Activated naive CD4-positive, alpha-beta T cell treated with anti-CD3 and anti-CD28 coated beads, Interleukin-2, amount 10 ng/mL, durations not matched to agents 7 days and 5 days (primary cell): ENCODE data around the gene NET1.

Source experiments
- CTCF ChIA-PET: fragments of 350-600 bp; sonication (Branson Sonifier 250); formaldehyde crosslinking; loops from one replicate; lab custom pipeline; 2021; ENCODE audit warnings: antibody characterized with exemption; lab: Charles Lee
- DNase-seq: peaks from one replicate; pipeline ENCODE4 v3.0.0-alpha.2; 2020
- H3K27ac Mint-ChIP-seq: one replicate; pipeline ENCODE4 v1.8.0; 2021; ENCODE audit warnings: mild to moderate bottlenecking, moderate library complexity, mixed read lengths
- H3K27me3 Mint-ChIP-seq: one replicate; pipeline ENCODE4 v1.8.0; 2021; ENCODE audit warnings: mild to moderate bottlenecking, mixed read lengths
- H3K36me3 Mint-ChIP-seq: one replicate; pipeline ENCODE4 v1.8.0; 2021; ENCODE audit warnings: mixed read lengths
- H3K4me1 Mint-ChIP-seq: one replicate; pipeline ENCODE4 v1.8.0; 2021; ENCODE audit warnings: mixed read lengths
- H3K4me3 Mint-ChIP-seq: one replicate; pipeline ENCODE4 v1.8.0; 2021; ENCODE audit warnings: mild to moderate bottlenecking, moderate library complexity, mixed read lengths
- H3K9me3 Mint-ChIP-seq: one replicate; pipeline ENCODE4 v1.8.0; 2021; ENCODE audit warnings: mixed read lengths

NET1 gene

DNA sequence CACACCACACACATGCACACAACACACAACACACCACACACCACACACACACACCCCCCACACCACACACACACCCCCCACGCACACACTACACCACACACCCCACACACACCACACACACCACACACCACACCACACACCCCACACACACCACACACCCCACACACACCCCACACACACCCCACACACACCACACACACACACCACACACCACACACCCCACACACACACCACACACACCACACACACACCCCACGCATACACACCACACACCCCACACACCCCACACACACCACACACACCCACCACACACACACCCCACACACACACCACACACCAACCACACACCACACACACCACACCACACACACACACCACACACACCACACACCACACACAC, 31.2 kb upstream of the NET1 start:
- H3K36me3 Mint-ChIP-seq: peaks cover 3% of the 10 kb centered on the region
- DNase-seq: no peak
- H3K4me1 Mint-ChIP-seq: no peaks in the 10 kb centered on the region
- CTCF ChIA-PET: interaction anchor here (1.2 kb wide), 1 partner anchor 97 kb away, joined by 3 read pairs; no protein-coding TSS in a partner anchor
- no peak overlapping the region for H3K27ac Mint-ChIP-seq
- no peak overlapping the region for H3K4me3 Mint-ChIP-seq
- no peaks in the 10 kb centered on the region for H3K27me3 Mint-ChIP-seq
- H3K9me3 Mint-ChIP-seq: peaks cover 8% of the 10 kb centered on the region

- CTCF ChIA-PET: no interaction called here
- Mint-ChIP-seq H3K4me3 (no peak overlapping the region), H3K27me3 (no peaks in the 10 kb centered on the region), H3K4me1 (no peaks in the 10 kb centered on the region), H3K36me3 (no peaks in the 10 kb centered on the region), H3K27ac (no peak overlapping the region), H3K9me3 (peaks cover 13% of the 10 kb centered on the region)
- no peak for DNase-seq
These were observed 27.1 kb upstream of the NET1 start for GRCh38 chr10:5385224-5385623.

GRCh38 chr10:5387169-5387568, 25.2 kb upstream of the NET1 start:
- no peaks in the 10 kb centered on the region for H3K4me1 Mint-ChIP-seq
- H3K27ac Mint-ChIP-seq: no peak overlapping the region
- H3K4me3 Mint-ChIP-seq: no peak overlapping the region

DNA sequence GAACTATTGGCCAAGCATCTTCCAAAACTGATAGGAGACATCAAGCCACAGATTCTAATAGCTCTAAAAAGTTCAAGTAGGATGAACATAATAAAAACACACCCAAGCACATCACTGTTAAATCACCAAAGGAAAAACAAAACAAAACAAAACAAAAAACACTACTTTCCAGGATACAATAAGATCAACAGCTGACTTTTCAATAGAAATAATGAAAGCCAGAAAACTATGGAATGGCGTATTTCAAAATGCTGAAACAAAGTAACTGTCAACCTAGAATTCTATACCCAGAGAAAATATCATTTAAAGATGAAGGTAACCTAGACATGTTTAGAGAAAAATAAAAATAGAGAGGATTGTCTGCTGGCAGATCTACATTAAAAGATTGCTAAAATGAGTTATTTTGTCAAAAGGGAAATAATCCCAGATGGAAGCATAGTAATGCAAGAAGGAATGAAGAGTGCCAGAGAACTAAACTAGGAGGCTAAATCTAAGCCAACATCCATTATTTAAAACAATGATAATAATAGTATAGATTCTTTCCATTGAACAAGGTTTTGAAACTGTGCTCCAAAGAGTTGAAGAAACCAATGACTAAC, 21.7 kb upstream of the NET1 start:
- H3K36me3 Mint-ChIP-seq: peaks cover 3% of the 10 kb centered on the region
- H3K9me3 Mint-ChIP-seq: peaks cover 29% of the 10 kb centered on the region
- H3K27me3 Mint-ChIP-seq: peaks cover 9% of the 10 kb centered on the region
- no peaks in the 10 kb centered on the region for H3K4me1 Mint-ChIP-seq
- DNase-seq: no peak
- H3K27ac Mint-ChIP-seq: no peak overlapping the region
- H3K4me3 Mint-ChIP-seq: no peak overlapping the region
- CTCF ChIA-PET: interaction anchor here (1.0 kb wide), 1 partner anchor 101 kb away, joined by 3 read pairs; no protein-coding TSS in a partner anchor

More at GRCh38 chr10:5387169-5387568, 25.2 kb upstream of the NET1 start:
- H3K27me3 Mint-ChIP-seq: peaks cover 5% of the 10 kb centered on the region
- DNase-seq: no peak
- H3K36me3 Mint-ChIP-seq: peaks cover 3% of the 10 kb centered on the region
- peaks cover 29% of the 10 kb centered on the region for H3K9me3 Mint-ChIP-seq
- CTCF ChIA-PET: interaction anchor here (2.0 kb wide), 1 partner anchor 537 kb away, joined by 9 read pairs; no protein-coding TSS in a partner anchor

DNA sequence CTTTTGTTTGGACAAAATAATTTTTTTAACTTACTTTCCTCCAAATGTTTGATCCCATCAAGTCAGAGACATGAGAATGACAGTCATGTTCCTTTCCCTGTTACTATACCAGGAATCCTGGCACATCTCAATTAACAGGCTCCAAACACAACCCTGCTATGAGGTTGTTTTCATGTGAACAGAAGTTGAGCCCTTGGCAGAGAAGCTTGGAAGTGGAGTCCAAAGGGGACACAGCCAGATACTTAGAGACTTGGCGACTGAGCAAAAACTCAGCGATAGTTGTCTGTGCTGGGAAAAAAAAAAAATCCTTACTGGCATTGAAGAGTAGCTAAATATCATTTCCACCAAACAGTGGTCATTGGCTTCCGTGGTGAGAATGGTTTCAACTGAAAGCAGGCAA, 20.6 kb upstream of the NET1 start:
- H3K4me3 Mint-ChIP-seq: no peak overlapping the region
- H3K4me1 Mint-ChIP-seq: no peaks in the 10 kb centered on the region
- H3K9me3 Mint-ChIP-seq: peaks cover 29% of the 10 kb centered on the region
- DNase-seq: no peak
- CTCF ChIA-PET: no interaction called here
- H3K27ac Mint-ChIP-seq: no peak overlapping the region
- H3K36me3 Mint-ChIP-seq: peaks cover 3% of the 10 kb centered on the region
- H3K27me3 Mint-ChIP-seq: peaks cover 9% of the 10 kb centered on the region

GRCh38 chr10:5393529-5393928, 18.8 kb upstream of the NET1 start:
- H3K27ac Mint-ChIP-seq: no peak overlapping the region
- peaks cover 20% of the 10 kb centered on the region for H3K27me3 Mint-ChIP-seq
- H3K9me3 Mint-ChIP-seq: peaks cover 25% of the 10 kb centered on the region
- H3K4me3 Mint-ChIP-seq: no peak overlapping the region
- peaks cover 3% of the 10 kb centered on the region for H3K36me3 Mint-ChIP-seq
- DNase-seq: no peak
- CTCF ChIA-PET: interaction anchor here (1.2 to 1.3 kb wide), 2 partner anchors 10 to 544 kb away, joined by 3 read pairs; no protein-coding TSS in a partner anchor
- H3K4me1 Mint-ChIP-seq: no peaks in the 10 kb centered on the region

GRCh38 chr10:5395168-5395567, 17.2 kb upstream of the NET1 start:
- no peak overlapping the region for H3K4me3 Mint-ChIP-seq
- no peaks in the 10 kb centered on the region for H3K4me1 Mint-ChIP-seq
- peaks cover 16% of the 10 kb centered on the region for H3K9me3 Mint-ChIP-seq
- no peak for DNase-seq
- CTCF ChIA-PET: no interaction called here
- no peak overlapping the region for H3K27ac Mint-ChIP-seq
- peaks cover 3% of the 10 kb centered on the region for H3K36me3 Mint-ChIP-seq
- H3K27me3 Mint-ChIP-seq: peaks cover 30% of the 10 kb centered on the region

- Mint-ChIP-seq H3K4me3 (no peak overlapping the region), H3K36me3 (no peaks in the 10 kb centered on the region), H3K4me1 (no peaks in the 10 kb centered on the region), H3K27ac (no peak overlapping the region), H3K27me3 (peaks cover 29% of the 10 kb centered on the region), H3K9me3 (peaks cover 2% of the 10 kb centered on the region)
- CTCF ChIA-PET: interaction anchor here (1.4 kb wide), 1 partner anchor 13 kb away, joined by 4 read pairs; no protein-coding TSS in a partner anchor
- DNase-seq: no peak
These were observed 15.6 kb upstream of the NET1 start for GRCh38 chr10:5396556-5397300.

- H3K36me3 Mint-ChIP-seq: no peaks in the 10 kb centered on the region
- H3K27me3 Mint-ChIP-seq: peaks cover 21% of the 10 kb centered on the region
- no peak overlapping the region for H3K27ac Mint-ChIP-seq
- H3K9me3 Mint-ChIP-seq: no peaks in the 10 kb centered on the region
- no peaks in the 10 kb centered on the region for H3K4me1 Mint-ChIP-seq
- CTCF ChIA-PET: no interaction called here
- H3K4me3 Mint-ChIP-seq: no peak overlapping the region
- DNase-seq: no peak
These were observed 13.0 kb upstream of the NET1 start for GRCh38 chr10:5399332-5399731.

- CTCF ChIA-PET: no interaction called here
- Mint-ChIP-seq H3K27ac (no peak overlapping the region), H3K9me3 (no peaks in the 10 kb centered on the region), H3K27me3 (peaks cover 21% of the 10 kb centered on the region), H3K4me1 (no peaks in the 10 kb centered on the region), H3K36me3 (no peaks in the 10 kb centered on the region), H3K4me3 (no peak overlapping the region)
- no peak for DNase-seq
These were observed 11.7 kb upstream of the NET1 start for GRCh38 chr10:5400468-5401240.

DNA sequence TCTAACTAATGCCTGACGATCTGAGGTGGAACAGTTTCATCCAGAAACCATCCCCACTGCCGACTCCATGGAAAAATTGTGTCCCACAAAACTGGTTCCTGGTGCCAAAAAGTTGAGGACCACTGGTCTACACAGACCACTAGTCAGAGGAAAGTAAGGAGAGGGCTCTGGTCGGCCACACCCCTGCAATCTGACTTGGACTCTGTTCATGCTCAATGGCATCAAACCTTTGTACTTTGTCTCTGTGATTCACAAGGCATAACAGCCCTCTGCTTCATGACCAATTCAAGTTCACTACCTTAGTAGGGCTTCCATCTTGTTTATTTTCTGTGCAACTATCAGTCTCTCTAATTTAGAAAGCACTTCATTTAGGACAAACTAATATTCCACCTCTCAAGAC, 9.6 kb upstream of the NET1 start:
- H3K36me3 Mint-ChIP-seq: no peaks in the 10 kb centered on the region
- DNase-seq: no peak
- CTCF ChIA-PET: no interaction called here
- peaks cover 18% of the 10 kb centered on the region for H3K27me3 Mint-ChIP-seq
- no peaks in the 10 kb centered on the region for H3K9me3 Mint-ChIP-seq
- H3K4me1 Mint-ChIP-seq: no peaks in the 10 kb centered on the region
- no peak overlapping the region for H3K4me3 Mint-ChIP-seq
- no peak overlapping the region for H3K27ac Mint-ChIP-seq

DNA sequence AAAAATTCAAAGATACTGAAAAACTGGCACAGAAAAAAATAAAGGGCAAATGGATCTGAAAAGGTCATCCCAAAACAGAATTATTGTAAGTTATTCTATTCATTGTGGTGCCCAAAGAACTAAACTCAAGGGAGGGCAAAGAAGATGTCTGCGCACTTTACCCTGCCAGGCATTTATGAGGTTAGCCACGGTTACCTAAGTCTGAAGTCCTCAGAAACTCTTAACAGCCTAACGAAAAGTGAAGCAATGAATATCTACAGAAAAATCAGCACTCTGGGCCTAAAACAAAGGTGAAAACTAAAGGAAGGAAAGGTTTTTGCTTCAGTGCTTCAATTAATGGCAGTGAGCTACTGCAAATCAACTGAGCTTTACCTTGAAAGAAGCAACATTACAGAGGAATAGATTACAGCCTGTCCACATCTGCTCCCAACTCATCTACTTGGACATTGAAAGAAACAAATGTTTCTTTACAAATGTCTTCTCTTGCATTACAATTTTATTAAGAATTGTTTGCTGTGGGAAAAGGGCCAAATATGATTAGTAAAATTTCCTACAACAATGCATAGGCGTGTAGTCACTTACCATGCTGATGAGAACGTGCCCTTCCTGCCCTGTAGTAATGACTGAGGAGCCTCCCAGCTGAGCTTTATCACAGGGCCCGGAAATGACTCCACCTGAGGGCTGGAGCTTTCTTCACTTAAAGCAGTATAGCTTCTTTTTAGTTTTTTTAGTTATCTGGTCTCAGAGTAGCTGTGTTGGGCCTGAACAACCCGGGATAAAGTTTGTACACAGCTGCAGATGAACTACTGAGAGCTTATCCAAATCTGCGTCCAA, 7.9 kb upstream of the NET1 start, which contains the start of gene TUBAL3:
Gene TUBAL3 (minus strand): TSS at position 621 of the 834 bp plus-strand sequence. CDS start 36 bp downstream, at position 585.
- no peak for DNase-seq

DNA sequence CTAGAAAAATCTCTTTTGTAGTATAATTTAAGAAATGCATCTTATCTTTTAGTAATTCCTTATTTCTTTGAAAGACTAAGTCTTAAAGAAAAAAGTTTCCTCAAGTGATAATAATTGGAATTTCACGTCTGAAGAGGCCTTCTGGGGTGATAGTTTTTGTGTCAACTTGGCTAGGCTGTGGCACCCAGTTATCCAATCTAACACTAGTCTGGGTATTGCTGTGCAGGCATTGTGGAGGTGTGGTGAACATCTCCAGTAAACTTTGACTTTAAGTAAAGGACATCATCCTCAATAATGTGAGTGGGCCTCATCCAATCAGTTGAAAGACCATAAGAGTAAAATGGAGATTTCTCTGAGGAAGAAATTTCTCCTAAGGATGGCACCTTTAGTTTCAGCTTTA, 5.4 kb upstream of the NET1 start:
- Mint-ChIP-seq H3K4me3 (no peak overlapping the region), H3K27ac (no peak overlapping the region), H3K27me3 (peaks cover 24% of the 10 kb centered on the region), H3K4me1 (no peaks in the 10 kb centered on the region), H3K9me3 (peaks cover 5% of the 10 kb centered on the region), H3K36me3 (no peaks in the 10 kb centered on the region)
- no peak for DNase-seq
- CTCF ChIA-PET: no interaction called here

More for the DNA sequence above, 7.9 kb upstream of the NET1 start, which contains the start of gene TUBAL3:
- no peak within 1 kb of the TSS for H3K4me3 Mint-ChIP-seq
- no peaks in the 10 kb centered on the region for H3K36me3 Mint-ChIP-seq
- no peaks in the 10 kb centered on the region for H3K4me1 Mint-ChIP-seq
- no peak within 1 kb of the TSS for H3K27ac Mint-ChIP-seq
- CTCF ChIA-PET: interaction anchor here (1.2 to 1.3 kb wide), 2 partner anchors 14 to 120 kb away, joined by 3 to 4 read pairs; no protein-coding TSS in a partner anchor
- H3K27me3 Mint-ChIP-seq: peaks cover 14% of the 10 kb centered on the region
- H3K9me3 Mint-ChIP-seq: no peaks in the 10 kb centered on the region
